GM21737 (cell line): ENCODE data around the gene CEP152.
A peak's percentile ranks its signal among the peaks of the same experiment; 100 is the strongest.
"Not testable (repeated sequence)": the region's sequence is repeated elsewhere in the genome, so short reads cannot be mapped to it uniquely, and the experiment has no call there.

Source experiments
- ATAC-seq: cut with Tn5 transposase; IDR thresholded peaks from one replicate; pipeline ENCODE4 v1.9.1; 2021; ENCODE audit warnings: mild to moderate bottlenecking, moderate library complexity; ENCODE audit not compliant: unreplicated experiment

Gene CEP152

GRCh38 chr15:48810414-48811324 is at the start of gene CEP152:
TSS of gene CEP152 (minus strand) at chr15:48811069. CDS start at chr15:48805649, 5,420 bp downstream.
- ATAC-seq = peak; percentile 97

GRCh38 chr15:48859426-48859825 is 48.6 kb upstream of the CEP152 start:
- no peak for ATAC-seq

- ATAC-seq = no peak
Measured at GRCh38 chr15:48858401-48858800, 47.5 kb upstream of the CEP152 start.

- no peak for ATAC-seq
Measured at GRCh38 chr15:48856942-48857341, 46.1 kb upstream of the CEP152 start.

- ATAC-seq = no peak
Measured at GRCh38 chr15:48855501-48856440, 44.9 kb upstream of the CEP152 start.

GRCh38 chr15:48854434-48854833 is 43.6 kb upstream of the CEP152 start:
- ATAC-seq = not testable (repeated sequence)

GRCh38 chr15:48851956-48852355 is 41.1 kb upstream of the CEP152 start:
- no peak for ATAC-seq

- no peak for ATAC-seq
Measured at GRCh38 chr15:48850648-48851047, 39.8 kb upstream of the CEP152 start.

GRCh38 chr15:48845123-48845522 is 34.3 kb upstream of the CEP152 start:
- ATAC-seq = no peak

- no peak for ATAC-seq
Measured at GRCh38 chr15:48842501-48842900, 31.6 kb upstream of the CEP152 start.

- ATAC-seq = no peak
Measured at GRCh38 chr15:48834756-48835155, 23.9 kb upstream of the CEP152 start.

GRCh38 chr15:48833526-48834239 is 22.8 kb upstream of the CEP152 start:
- ATAC-seq = no peak

GRCh38 chr15:48832648-48833047 is 21.8 kb upstream of the CEP152 start:
- no peak for ATAC-seq

GRCh38 chr15:48828906-48829305 is 18.0 kb upstream of the CEP152 start:
- ATAC-seq = no peak

GRCh38 chr15:48828471-48828870 is 17.6 kb upstream of the CEP152 start:
- no peak for ATAC-seq

GRCh38 chr15:48825075-48825474 is 14.2 kb upstream of the CEP152 start:
- ATAC-seq = no peak

GRCh38 chr15:48823706-48824105 is 12.8 kb upstream of the CEP152 start:
- no peak for ATAC-seq

- no peak for ATAC-seq
Measured at GRCh38 chr15:48823237-48823636, 12.4 kb upstream of the CEP152 start.

GRCh38 chr15:48814286-48814685 is 3.4 kb upstream of the CEP152 start:
- no peak for ATAC-seq

GRCh38 chr15:48811325-48811958 is 573 bp upstream of the CEP152 start:
- no peak for ATAC-seq
